Measurements from ENCODE around the gene ENTPD2.
"Not testable (repeated sequence)": the region's sequence is repeated elsewhere in the genome, so short reads cannot be mapped to it uniquely, and the experiment has no call there.

ENTPD2 gene

DNA sequence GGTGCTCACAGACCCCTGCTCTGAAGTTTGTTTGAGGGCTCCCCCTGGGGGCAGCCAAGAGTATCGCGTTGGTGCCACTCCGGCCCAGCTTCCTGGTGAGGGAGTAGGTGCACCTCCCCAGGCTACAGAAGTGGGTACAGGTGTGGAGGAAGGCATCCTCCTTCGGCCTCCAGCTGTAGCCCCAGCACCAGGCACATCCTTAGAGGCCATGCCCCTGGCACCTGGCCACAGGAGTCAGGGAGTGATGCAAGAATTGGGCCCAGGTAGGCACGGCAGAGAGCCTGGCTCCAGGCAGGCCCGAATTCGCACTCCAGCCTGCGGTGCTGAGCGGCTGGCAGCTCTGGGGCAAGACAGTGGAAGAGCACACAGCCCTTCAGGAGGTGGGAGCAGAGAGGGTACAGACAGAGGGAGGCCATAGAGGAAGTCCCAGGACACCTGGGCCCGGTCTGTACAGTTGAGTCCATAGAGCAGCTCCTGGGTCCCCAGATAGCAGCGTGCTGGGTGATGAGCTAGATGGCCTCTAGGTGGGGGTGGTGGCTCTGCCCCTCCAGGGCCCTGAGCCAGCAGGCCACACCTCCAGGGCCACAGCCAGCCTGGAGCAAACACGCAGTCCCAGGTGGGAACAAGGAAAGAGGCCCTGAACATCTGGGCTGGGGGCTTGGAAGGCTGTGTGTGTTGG, 14.1 kb upstream of the ENTPD2 start:
- no peak overlapping the region for H3K4me3 ChIP-seq (ENCODE audit: low read length)
- peak; percentile 90 for DNase-seq (ENCODE audit: low read depth, low spot score)

DNA sequence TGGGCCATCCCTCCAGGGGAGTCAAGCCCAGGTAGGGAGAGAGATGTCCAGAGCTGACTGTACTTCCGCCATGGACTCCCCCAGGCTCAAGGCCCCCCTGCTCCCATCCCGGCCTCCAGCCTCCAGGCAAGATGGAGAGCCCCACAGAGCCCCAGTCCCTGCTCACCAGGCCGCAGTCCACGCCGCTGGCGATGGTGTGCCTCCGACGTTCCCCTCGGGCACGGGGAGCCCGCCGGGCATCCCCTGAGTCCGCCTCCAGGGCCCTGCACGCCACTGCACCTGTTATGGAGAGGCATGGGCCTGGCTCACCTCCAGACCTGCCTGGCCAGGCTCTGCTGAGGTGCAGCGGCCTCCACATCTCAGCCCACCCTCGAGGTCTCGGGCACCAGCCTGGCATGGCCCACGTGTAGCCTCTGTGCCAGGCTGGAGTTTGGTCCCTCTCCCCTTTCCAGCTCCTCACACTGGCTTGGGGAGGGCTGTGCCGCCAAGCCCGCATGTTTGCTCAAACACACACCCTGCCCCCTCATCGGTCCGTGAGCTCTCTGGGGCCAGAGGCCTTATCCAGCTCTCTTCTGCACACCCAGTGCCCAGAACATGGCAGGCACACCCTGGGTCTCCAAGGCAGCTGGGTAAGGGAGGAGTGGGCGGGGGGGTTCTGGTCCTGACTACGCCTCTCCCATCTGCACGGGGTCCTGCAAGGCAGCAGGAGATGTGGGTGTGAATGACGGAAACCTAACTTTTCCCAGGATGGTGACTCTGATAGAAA, 12.4 kb upstream of the ENTPD2 start:
- no peak overlapping the region for H3K4me3 ChIP-seq (ENCODE audit: low read length)
- no peak for DNase-seq (ENCODE audit: low read depth, low spot score)

GRCh38 chr9:137065336-137065967, 11.6 kb upstream of the ENTPD2 start:
- no peak for DNase-seq (ENCODE audit: low read depth, low spot score)
- H3K4me3 ChIP-seq (ENCODE audit: low read length), result no peak overlapping the region

- H3K4me3 ChIP-seq (ENCODE audit: low read length), result no peak overlapping the region
- no peak for DNase-seq (ENCODE audit: low read depth, low spot score)
These were observed 11.0 kb upstream of the ENTPD2 start for GRCh38 chr9:137064880-137065164.

DNA sequence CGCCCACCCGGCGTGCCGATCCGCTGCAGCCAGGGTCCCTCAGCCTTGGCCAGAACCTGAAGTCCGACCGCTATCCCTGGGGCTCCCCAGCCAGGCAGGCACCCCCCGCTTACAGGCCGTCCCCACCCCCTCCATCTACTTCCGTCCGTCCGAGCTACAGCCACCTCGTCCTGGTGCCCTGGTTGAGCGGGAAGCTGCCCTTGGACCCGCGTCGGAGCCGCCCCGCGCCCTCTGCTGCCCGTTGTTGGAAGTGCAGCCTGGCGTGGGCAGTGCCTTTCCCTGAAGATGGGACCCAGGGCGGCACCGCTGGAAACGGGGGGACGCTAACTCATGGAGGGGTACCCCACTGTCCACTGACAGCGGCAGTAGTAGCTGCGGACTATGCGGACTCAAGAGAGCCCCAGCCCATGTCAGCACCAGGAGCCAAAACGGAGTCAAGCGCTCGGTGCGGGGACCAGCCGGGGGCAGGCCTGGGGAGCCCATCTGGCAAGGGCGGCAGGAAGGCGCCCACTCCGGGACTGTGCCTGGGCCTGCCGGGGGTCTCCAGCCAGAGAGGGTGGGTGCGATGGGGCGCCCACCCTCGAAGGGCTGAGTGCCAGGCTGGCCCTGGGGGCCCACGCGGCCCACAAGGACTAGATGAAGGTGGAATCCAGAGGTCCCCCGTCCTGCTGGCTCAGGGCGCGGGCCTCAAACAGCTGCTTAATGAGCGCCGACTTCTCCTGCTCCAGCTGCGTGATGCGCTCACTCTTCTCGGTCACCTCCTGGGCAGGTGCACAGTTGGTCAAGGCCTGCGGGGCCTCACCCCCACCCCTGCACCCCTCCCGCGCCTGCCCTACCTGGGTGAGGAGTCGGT, 10.4 kb upstream of the ENTPD2 start:
- H3K4me3 ChIP-seq (ENCODE audit: low read length), result no peak overlapping the region
- no peak for DNase-seq (ENCODE audit: low read depth, low spot score)

GRCh38 chr9:137063311-137064026, 9.6 kb upstream of the ENTPD2 start:
- H3K4me3 ChIP-seq (ENCODE audit: low read length), result no peak overlapping the region
- no peak for DNase-seq (ENCODE audit: low read depth, low spot score)

- H3K4me3 ChIP-seq (ENCODE audit: low read length); DNase-seq (ENCODE audit: low read depth, low spot score): not testable (repeated sequence)
These were observed 8.9 kb upstream of the ENTPD2 start for GRCh38 chr9:137062798-137063197.

DNA sequence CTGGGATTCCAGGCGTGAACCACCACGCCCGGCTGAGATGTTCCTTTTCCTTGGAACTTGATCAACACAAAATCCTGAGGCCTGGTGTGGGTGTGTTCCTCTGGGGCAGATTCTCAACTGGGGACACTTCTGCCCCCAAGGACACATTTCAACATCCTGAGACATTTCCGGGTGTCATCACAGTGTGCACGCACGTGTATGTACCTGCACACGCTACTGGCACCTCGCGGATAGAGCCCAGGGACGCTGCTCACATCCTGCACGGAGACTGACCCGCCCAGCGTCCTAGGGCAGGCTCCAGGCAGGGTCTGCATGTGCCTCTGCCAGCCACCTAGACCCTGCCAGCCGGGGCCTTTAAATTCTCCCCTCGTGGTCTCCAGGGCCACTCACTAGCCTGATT, 8.5 kb upstream of the ENTPD2 start:
- DNase-seq (ENCODE audit: low read depth, low spot score), result no peak
- H3K4me3 ChIP-seq (ENCODE audit: low read length), result no peak overlapping the region

- H3K4me3 ChIP-seq (ENCODE audit: low read length), result no peak overlapping the region
- no peak for DNase-seq (ENCODE audit: low read depth, low spot score)
These were observed 4.8 kb upstream of the ENTPD2 start for GRCh38 chr9:137058521-137059234.

- H3K4me3 ChIP-seq (ENCODE audit: low read length), result no peak overlapping the region
- DNase-seq (ENCODE audit: low read depth, low spot score), result no peak
These were observed 3.7 kb upstream of the ENTPD2 start for GRCh38 chr9:137057545-137057944.

DNA sequence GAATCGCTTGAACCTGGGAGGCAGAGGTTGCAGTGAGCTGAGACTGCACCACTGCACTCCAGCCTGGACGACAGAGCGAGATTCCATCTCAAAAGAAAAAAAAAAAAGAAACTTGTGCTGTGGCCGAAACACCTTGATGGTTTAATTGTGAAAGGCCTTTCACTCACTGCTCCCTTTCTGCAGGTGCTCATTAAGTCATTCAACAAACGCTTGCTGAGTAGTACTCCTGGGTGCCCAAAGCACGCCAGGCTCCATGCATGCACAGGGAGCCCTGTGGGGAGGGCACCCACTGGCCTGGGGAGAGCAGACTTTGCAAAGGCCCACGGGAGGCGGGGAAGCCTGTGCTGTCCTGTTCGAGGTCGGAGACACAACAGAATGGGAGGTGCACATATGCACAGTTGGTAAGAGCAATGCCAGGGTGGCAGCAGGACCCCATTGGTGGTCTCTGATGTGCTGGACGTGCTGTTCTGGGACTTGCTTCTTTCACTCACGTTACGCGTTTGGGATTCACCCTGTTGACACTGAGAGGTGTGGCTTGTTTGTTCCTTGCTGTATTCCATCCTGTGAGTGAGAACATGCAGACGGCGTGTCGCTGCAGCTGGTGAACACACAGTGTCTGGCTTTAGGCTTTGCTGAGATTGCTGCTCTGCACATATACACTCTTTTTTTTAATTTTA, 3.0 kb upstream of the ENTPD2 start:
- no peak for DNase-seq (ENCODE audit: low read depth, low spot score)
- no peak overlapping the region for H3K4me3 ChIP-seq (ENCODE audit: low read length)

DNA sequence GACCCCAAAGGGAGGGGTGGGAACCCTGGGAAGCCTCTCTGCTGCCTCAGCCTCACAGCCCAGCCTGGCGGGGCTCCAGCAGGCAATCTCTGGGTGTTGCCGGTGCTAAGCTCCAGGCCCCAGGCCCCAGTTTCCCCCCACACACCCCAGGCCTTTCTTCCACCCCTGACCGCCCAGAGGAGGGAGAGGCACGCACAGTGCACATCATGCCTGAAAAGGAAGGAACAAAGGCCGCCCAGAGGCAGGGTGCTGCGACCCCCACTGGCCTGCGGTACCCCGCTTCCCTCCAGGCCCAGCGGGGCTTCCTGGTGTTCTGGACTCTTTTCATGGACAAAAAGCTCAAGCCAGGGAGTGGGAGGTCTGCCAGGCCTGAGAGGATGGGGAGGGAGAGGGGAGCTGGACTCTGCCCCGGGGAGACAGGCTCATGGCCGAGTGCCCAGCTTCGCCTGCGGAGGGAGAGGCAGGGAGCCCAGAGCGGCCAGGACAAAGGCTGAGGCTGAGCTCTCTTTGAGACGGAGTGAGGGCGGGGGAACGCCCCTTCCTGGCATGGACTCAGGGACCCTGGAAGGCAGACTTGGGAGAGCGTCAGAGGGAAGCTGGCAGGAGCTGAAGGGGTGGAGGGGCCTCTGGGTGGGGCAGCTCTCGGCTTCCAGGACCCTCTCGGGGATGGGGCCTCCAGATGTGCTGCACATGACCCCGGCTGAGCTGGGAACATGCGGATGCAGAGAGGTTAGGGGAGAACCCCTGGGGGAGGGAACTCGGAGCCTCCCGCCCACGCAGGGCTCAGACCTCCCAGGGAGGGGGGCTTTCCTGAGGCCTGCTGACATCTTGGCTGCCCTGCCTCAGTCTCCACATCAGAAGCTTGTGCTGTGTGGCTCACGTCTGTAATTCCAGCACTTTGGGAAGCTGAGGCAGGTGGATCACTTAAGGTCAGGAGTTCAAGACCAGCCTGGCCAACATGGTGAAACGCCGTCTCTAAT, 1.8 kb upstream of the ENTPD2 start:
- DNase-seq (ENCODE audit: low read depth, low spot score), result no peak
- H3K4me3 ChIP-seq (ENCODE audit: low read length), result no peak overlapping the region

GRCh38 chr9:137054932-137055384, 1.1 kb upstream of the ENTPD2 start:
- DNase-seq (ENCODE audit: low read depth, low spot score), result no peak
- H3K4me3 ChIP-seq (ENCODE audit: low read length), result no peak overlapping the region

- no peak for DNase-seq (ENCODE audit: low read depth, low spot score)
- H3K4me3 ChIP-seq (ENCODE audit: low read length), result no peak overlapping the region
These were observed 590 bp downstream of the ENTPD2 start for GRCh38 chr9:137052998-137053943.

DNA sequence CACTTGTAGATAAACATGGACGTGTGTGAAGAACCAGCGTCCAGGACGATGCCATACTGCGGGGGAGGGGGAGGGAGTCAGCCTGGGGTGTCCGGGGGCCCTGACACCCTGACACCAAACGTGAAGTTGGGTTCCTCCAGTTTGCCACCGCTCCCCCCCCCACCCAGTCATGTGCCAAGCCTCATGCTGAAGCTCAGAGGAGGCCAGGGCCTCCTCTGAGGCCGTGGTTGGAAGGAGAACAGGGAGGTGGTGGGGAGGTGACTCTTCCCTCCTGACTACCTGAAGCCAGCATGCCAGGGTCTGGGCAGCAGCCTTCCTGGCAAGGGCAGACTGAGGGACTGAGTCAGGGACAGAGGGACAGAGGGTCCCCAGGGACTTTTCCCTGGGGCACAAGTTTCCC, 1.6 kb downstream of the ENTPD2 start:
- DNase-seq (ENCODE audit: low read depth, low spot score), result no peak
- no peak overlapping the region for H3K4me3 ChIP-seq (ENCODE audit: low read length)
